Fibroblast of the aortic adventitia (primary cell): ENCODE data around the gene TRIM7. TPM values are rescaled to one million over a fixed set of nuclear protein-coding genes. Genes with fewer than 3 reads are reported as not detected.

Experiments
- DNase-seq: peaks from one replicate; pipeline ENCODE4 v3.0.0-alpha.2; 2010; ENCODE audit warnings: low read depth
- H3K4me3 ChIP-seq: 2 replicates; pipeline ENCODE4 v1.5.1; 2011; ENCODE audit warnings: low read depth, mild to moderate bottlenecking, control low read depth, low read length, moderate library complexity
- total RNA-seq: library from RNA; depleted of rRNA; stranded (reverse); fragments of >200 nt; gene quantifications from 2 replicates; pipeline ENCODE4 v1.2.3, GENCODE V29; 2012; ENCODE audit warnings: low replicate concordance
- TF ChIP-seq, protein P1 (sequence below): IDR thresholded peaks from 2 replicates; pipeline ENCODE4 v1.5.1; 2011; ENCODE audit warnings: mild to moderate bottlenecking, low read length, control low read depth, inconsistent platforms; ENCODE audit not compliant: insufficient read depth

TRIM7 gene
- total RNA-seq, 1 donor = 3.3 TPM

DNA sequence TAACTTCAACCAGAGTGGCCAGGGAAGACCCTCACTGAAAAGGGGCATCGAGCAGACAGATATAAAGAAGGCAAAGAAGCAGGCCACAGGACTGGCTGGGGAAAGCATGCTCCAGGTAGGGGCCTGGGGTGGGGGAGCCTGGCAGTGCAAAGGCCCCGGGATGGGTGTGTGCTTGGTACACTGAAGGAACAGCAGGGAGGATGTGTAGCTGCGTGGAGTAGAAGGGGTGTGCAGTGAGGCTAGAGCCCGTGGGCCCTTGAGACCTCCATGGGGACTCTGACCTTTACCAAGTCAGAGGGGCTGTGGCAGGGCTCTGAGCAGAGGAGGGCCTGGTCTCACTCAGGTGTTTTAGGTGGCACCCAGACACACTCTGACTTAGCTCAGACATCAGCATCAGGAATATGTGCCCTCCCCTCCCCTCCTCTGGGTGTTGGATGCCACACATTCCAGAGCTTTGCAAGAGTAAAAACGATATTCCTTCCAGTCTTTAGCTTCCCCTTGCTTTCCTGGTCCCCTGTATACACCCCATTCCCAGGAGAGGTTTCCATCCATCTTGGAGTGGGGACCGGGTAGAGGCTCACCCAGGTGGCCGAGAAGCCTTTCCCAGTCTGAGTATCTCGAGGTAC, 7.6 kb downstream of the TRIM7 start:
- no peak overlapping the region for H3K4me3 ChIP-seq
- DNase-seq = no peak
- TF ChIP-seq, protein P1, sequence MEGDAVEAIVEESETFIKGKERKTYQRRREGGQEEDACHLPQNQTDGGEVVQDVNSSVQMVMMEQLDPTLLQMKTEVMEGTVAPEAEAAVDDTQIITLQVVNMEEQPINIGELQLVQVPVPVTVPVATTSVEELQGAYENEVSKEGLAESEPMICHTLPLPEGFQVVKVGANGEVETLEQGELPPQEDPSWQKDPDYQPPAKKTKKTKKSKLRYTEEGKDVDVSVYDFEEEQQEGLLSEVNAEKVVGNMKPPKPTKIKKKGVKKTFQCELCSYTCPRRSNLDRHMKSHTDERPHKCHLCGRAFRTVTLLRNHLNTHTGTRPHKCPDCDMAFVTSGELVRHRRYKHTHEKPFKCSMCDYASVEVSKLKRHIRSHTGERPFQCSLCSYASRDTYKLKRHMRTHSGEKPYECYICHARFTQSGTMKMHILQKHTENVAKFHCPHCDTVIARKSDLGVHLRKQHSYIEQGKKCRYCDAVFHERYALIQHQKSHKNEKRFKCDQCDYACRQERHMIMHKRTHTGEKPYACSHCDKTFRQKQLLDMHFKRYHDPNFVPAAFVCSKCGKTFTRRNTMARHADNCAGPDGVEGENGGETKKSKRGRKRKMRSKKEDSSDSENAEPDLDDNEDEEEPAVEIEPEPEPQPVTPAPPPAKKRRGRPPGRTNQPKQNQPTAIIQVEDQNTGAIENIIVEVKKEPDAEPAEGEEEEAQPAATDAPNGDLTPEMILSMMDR = no peak

GRCh38 chr5:181195249-181195761, 9.7 kb downstream of the TRIM7 start:
- no peak for DNase-seq
- TF ChIP-seq, protein P1 = no peak
- no peak overlapping the region for H3K4me3 ChIP-seq

GRCh38 chr5:181194489-181195248, 10.3 kb downstream of the TRIM7 start:
- no peak for DNase-seq
- TF ChIP-seq, protein P1 = no peak
- no peak overlapping the region for H3K4me3 ChIP-seq

GRCh38 chr5:181193656-181194055, 11.3 kb downstream of the TRIM7 start:
- no peak for DNase-seq
- TF ChIP-seq, protein P1 = no peak
- no peak overlapping the region for H3K4me3 ChIP-seq

- DNase-seq = no peak
- peak overlapping the region; percentile 88 for H3K4me3 ChIP-seq
Measured at GRCh38 chr5:181192337-181193046, 12.5 kb downstream of the TRIM7 start.

More at GRCh38 chr5:181192337-181193046, 12.5 kb downstream of the TRIM7 start:
- TF ChIP-seq, protein P1 = no peak
